GM23338 (cell line): ENCODE data around the gene TTC23. TPM values are rescaled to one million over a fixed set of nuclear protein-coding genes. Genes with fewer than 3 reads are reported as not detected.

ENCODE experiments used
- ATAC-seq: fragments of 200-7000 bp; cut with Tn5 transposase; 3 replicates; pipeline ENCODE4 v1.9.1; 2020
- DNase-seq: peaks from one replicate; pipeline ENCODE4 v3.0.0-alpha.2; 2015; ENCODE audit warnings: low spot score
- H2AFZ ChIP-seq: fragments of 200-600 bp; sonication (generic); 2 replicates; pipeline ENCODE4 v1.8.0; 2016; ENCODE audit warnings: antibody characterized with exemption, mild to moderate bottlenecking, moderate library complexity
- H3F3A ChIP-seq: fragments of 200-600 bp; sonication (generic); replicated peaks from 2 replicates; pipeline ENCODE4 v1.8.0; 2017; ENCODE audit warnings: antibody characterized with exemption, mixed run types, low read depth
- H3K27ac ChIP-seq: fragments of 200-600 bp; sonication (generic); 2 replicates; pipeline ENCODE4 v1.6.1; 2016; ENCODE audit warnings: low read depth
- H3K27me3 ChIP-seq: fragments of 200-600 bp; sonication (generic); 2 replicates; pipeline ENCODE4 v1.8.0; 2016; ENCODE audit warnings: mild to moderate bottlenecking, mixed run types, moderate library complexity; ENCODE audit not compliant: insufficient read depth
- H3K36me3 ChIP-seq: fragments of 200-600 bp; sonication (generic); 2 replicates; pipeline ENCODE4 v1.8.0; 2016; ENCODE audit warnings: mild to moderate bottlenecking; ENCODE audit not compliant: insufficient read depth
- H3K4me1 ChIP-seq: fragments of 200-600 bp; sonication (generic); 2 replicates; pipeline ENCODE4 v1.8.0; 2016; ENCODE audit warnings: mild to moderate bottlenecking, moderate library complexity; ENCODE audit not compliant: insufficient read depth
- H3K4me2 ChIP-seq: fragments of 200-600 bp; sonication (generic); 2 replicates; pipeline ENCODE4 v1.7.1; 2017; ENCODE audit warnings: mixed run types
- H3K4me3 ChIP-seq: fragments of 200-600 bp; sonication (generic); 2 replicates; pipeline ENCODE4 v1.6.1; 2016; ENCODE audit warnings: mixed run types
- H3K79me2 ChIP-seq: fragments of 200-600 bp; sonication (generic); replicated peaks from 2 replicates; pipeline ENCODE4 v1.8.0; 2017; ENCODE audit warnings: mild to moderate bottlenecking; ENCODE audit not compliant: insufficient read depth
- H3K9me2 ChIP-seq: fragments of 200-600 bp; sonication (generic); 2 replicates; pipeline ENCODE4 v1.8.0; 2017; ENCODE audit not compliant: insufficient read depth
- H4K20me1 ChIP-seq: fragments of 200-600 bp; sonication (generic); replicated peaks from 2 replicates; pipeline ENCODE4 v1.8.0; 2017; ENCODE audit warnings: mild to moderate bottlenecking; ENCODE audit not compliant: insufficient read depth
- H3K27ac Mint-ChIP-seq: 2 replicates; pipeline ENCODE4 v1.8.0; 2020; ENCODE audit warnings: inconsistent platforms, mild to moderate bottlenecking, moderate library complexity, mixed read lengths
- H3K27me3 Mint-ChIP-seq: 3 replicates; pipeline ENCODE4 v1.8.0; 2022; ENCODE audit warnings: low read depth, mild to moderate bottlenecking, moderate library complexity, mixed read lengths, inconsistent platforms; ENCODE audit not compliant: insufficient read depth, poor library complexity
- H3K36me3 Mint-ChIP-seq: 3 replicates; pipeline ENCODE4 v1.8.0; 2021; ENCODE audit warnings: low read depth, mild to moderate bottlenecking, inconsistent platforms, moderate library complexity, mixed read lengths
- H3K4me1 Mint-ChIP-seq: 3 replicates; pipeline ENCODE4 v1.8.0; 2020; ENCODE audit warnings: mild to moderate bottlenecking, inconsistent platforms, mixed read lengths
- H3K4me3 Mint-ChIP-seq: 3 replicates; pipeline ENCODE4 v1.8.0; 2021; ENCODE audit warnings: moderate library complexity, mild to moderate bottlenecking, inconsistent platforms, mixed read lengths
- H3K9me3 Mint-ChIP-seq: 3 replicates; pipeline ENCODE4 v1.8.0; 2020; ENCODE audit warnings: moderate library complexity, mild to moderate bottlenecking, inconsistent platforms, mixed read lengths
- CREB1 ChIP-seq: fragments of 250-450 bp; sonication (Bioruptor Pico); IDR thresholded peaks from 2 replicates; pipeline ENCODE4 v1.5.0; 2020; ENCODE audit warnings: low read depth, mild to moderate bottlenecking, moderate library complexity
- CTCF ChIP-seq, 2 experiments: fragments of 200-600 bp in 1 of 2; sonication (generic) in 1 of 2; conservative IDR thresholded peaks; 2 replicates each; pipeline versions ENCODE4 v1.5.1 to v1.6.1; 2016 to 2017; ENCODE audit warnings: antibody characterized with exemption in 2 of 2, low read depth in 2 of 2, mild to moderate bottlenecking in 2 of 2, moderate library complexity in 1 of 2
- ETS1 ChIP-seq: IDR thresholded peaks from 2 replicates; pipeline ENCODE4 v1.6.1; 2016; ENCODE audit warnings: antibody characterized with exemption
- EZH2 ChIP-seq: fragments of 200-600 bp; sonication (generic); IDR thresholded peaks from one replicate; pipeline ENCODE4 v1.8.0; 2017; ENCODE audit warnings: antibody characterized with exemption, mild to moderate bottlenecking, low read depth; ENCODE audit not compliant: unreplicated experiment
- EZH2phosphoT487 ChIP-seq: fragments of 200-600 bp; sonication (generic); IDR thresholded peaks from one replicate; pipeline ENCODE4 v1.8.1; 2018; ENCODE audit warnings: antibody characterized with exemption; ENCODE audit not compliant: unreplicated experiment
- JUNB ChIP-seq: IDR thresholded peaks from one replicate; pipeline ENCODE4 v1.6.1; 2016; ENCODE audit warnings: antibody characterized with exemption; ENCODE audit not compliant: unreplicated experiment
- NANOG ChIP-seq: IDR thresholded peaks from 2 replicates; pipeline ENCODE4 v1.6.1; 2016; ENCODE audit warnings: antibody characterized with exemption, borderline replicate concordance
- POLR2AphosphoS5 ChIP-seq: IDR thresholded peaks from 2 replicates; pipeline ENCODE4 v1.6.1; 2016; ENCODE audit warnings: antibody characterized with exemption, low read depth
- REST ChIP-seq: IDR thresholded peaks from one replicate; pipeline ENCODE4 v1.6.1; 2018; ENCODE audit warnings: antibody characterized with exemption; ENCODE audit not compliant: unreplicated experiment
- STAT1 ChIP-seq: IDR thresholded peaks from one replicate; pipeline ENCODE4 v1.6.1; 2016; ENCODE audit warnings: antibody characterized with exemption; ENCODE audit not compliant: unreplicated experiment
- ZNF114 ChIP-seq: fragments of 250-450 bp; sonication (Bioruptor Pico); IDR thresholded peaks from 2 replicates; pipeline ENCODE4 v1.5.0; 2020; ENCODE audit warnings: mild to moderate bottlenecking, moderate library complexity
- ZNF331 ChIP-seq: fragments of 250-450 bp; sonication (Bioruptor Pico); IDR thresholded peaks from 2 replicates; pipeline ENCODE4 v1.5.0; 2020; ENCODE audit warnings: low read depth, mild to moderate bottlenecking, moderate library complexity
- ZNF462 ChIP-seq: fragments of 250-450 bp; sonication (Bioruptor Pico); IDR thresholded peaks from 2 replicates; pipeline ENCODE4 v1.5.0; 2020; ENCODE audit warnings: mild to moderate bottlenecking, moderate library complexity
- polyA plus RNA-seq: library from polyadenylated mRNA; unstranded; fragments of >200 nt; fragmentation: Nextera tagmentation; extraction: Ambion mirVana; gene quantifications from 2 replicates; pipeline ENCODE4 v1.2.1, GENCODE V29; 2016
- total RNA-seq: library from RNA; depleted of rRNA; stranded (reverse); fragments of >200 nt; shearing (Covaris generic); gene quantifications from 2 replicates; pipeline ENCODE4 v1.2.3, GENCODE V29; 2014

Gene TTC23
- total and polyA plus RNA-seq, 2 experiments from 2014 or later, result 6.3 to 25.2 TPM

- no peaks in the 10 kb centered on the region for H4K20me1 ChIP-seq
These were observed 90.6 kb downstream of the TTC23 start for GRCh38 chr15:99158626-99159412.

More at GRCh38 chr15:99158626-99159412, 90.6 kb downstream of the TTC23 start:
- peak overlapping the region; percentile 36; the same call in 1 of the 2 replicates for H3K27ac Mint-ChIP-seq
- H3K27me3 Mint-ChIP-seq, result peaks cover 4% of the 10 kb centered on the region
- DNase-seq (no peak), ATAC-seq (no peak)
- H2AFZ ChIP-seq, result no peak overlapping the region
- H3K4me3 Mint-ChIP-seq, result no peak overlapping the region
- no peaks in the 10 kb centered on the region for H3K9me3 Mint-ChIP-seq
- H3K27me3 ChIP-seq, result no peaks in the 10 kb centered on the region
- TF ChIP-seq NANOG, result no peak
- no peak for TF ChIP-seq CREB1 (CRISPR knock-in tag)
- no peak for TF ChIP-seq CTCF (conservative IDR thresholded peaks at IDR 0.05; ENCODE audit: low read depth in 2 of 2)
- TF ChIP-seq ZNF114 (CRISPR knock-in tag), result no peak
- TF ChIP-seq ZNF462, result no peak
- TF ChIP-seq EZH2phosphoT487, result no peak
- TF ChIP-seq STAT1, result no peak
- TF ChIP-seq ETS1, result no peak
- TF ChIP-seq REST, result no peak
- no peak for TF ChIP-seq EZH2
- TF ChIP-seq ZNF331, result no peak
- no peak for TF ChIP-seq JUNB
- TF ChIP-seq POLR2AphosphoS5, result no peak
- H3F3A ChIP-seq, result no peaks in the 10 kb centered on the region
- H3K4me1 Mint-ChIP-seq, result peaks cover 5% of the 10 kb centered on the region
- no peak overlapping the region for H3K4me3 ChIP-seq
- peaks cover 3% of the 10 kb centered on the region; the same call in 1 of the 3 replicates for H3K36me3 Mint-ChIP-seq
- H3K36me3 ChIP-seq, result no peaks in the 10 kb centered on the region
- peaks cover 9% of the 10 kb centered on the region; the same call in 1 of the 2 replicates for H3K4me1 ChIP-seq
- no peak overlapping the region for H3K4me2 ChIP-seq
- no peaks in the 10 kb centered on the region for H3K9me2 ChIP-seq
- no peak overlapping the region for H3K27ac ChIP-seq
- no peaks in the 10 kb centered on the region for H3K79me2 ChIP-seq
